ENCODE results near the gene MAEA. TPM values are rescaled to one million over a fixed set of nuclear protein-coding genes. Genes with fewer than 3 reads are reported as not detected.

MAEA gene
- total and polyA plus RNA-seq, 2 experiments from 2014 or later, result 49.8 to 99.0 TPM

DNA sequence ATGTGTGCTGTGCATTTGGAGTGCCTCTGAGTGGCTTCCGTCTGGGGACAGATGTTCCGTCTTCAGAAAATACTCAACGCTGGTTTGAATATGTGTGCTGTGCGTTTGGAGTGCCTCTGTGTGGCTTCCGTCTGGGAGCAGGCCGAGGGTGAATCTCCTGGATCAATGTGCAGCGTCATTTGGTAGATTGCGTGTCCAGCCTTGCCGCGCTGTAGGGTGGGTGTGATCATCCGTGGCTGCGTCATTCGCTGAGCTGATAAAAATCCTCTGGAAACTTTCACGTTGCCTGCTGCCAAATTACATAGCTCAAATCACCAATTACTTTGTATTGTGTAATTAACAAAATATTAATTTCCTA, 69.4 kb downstream of the MAEA start (continued):
- TF ChIP-seq, protein P1, sequence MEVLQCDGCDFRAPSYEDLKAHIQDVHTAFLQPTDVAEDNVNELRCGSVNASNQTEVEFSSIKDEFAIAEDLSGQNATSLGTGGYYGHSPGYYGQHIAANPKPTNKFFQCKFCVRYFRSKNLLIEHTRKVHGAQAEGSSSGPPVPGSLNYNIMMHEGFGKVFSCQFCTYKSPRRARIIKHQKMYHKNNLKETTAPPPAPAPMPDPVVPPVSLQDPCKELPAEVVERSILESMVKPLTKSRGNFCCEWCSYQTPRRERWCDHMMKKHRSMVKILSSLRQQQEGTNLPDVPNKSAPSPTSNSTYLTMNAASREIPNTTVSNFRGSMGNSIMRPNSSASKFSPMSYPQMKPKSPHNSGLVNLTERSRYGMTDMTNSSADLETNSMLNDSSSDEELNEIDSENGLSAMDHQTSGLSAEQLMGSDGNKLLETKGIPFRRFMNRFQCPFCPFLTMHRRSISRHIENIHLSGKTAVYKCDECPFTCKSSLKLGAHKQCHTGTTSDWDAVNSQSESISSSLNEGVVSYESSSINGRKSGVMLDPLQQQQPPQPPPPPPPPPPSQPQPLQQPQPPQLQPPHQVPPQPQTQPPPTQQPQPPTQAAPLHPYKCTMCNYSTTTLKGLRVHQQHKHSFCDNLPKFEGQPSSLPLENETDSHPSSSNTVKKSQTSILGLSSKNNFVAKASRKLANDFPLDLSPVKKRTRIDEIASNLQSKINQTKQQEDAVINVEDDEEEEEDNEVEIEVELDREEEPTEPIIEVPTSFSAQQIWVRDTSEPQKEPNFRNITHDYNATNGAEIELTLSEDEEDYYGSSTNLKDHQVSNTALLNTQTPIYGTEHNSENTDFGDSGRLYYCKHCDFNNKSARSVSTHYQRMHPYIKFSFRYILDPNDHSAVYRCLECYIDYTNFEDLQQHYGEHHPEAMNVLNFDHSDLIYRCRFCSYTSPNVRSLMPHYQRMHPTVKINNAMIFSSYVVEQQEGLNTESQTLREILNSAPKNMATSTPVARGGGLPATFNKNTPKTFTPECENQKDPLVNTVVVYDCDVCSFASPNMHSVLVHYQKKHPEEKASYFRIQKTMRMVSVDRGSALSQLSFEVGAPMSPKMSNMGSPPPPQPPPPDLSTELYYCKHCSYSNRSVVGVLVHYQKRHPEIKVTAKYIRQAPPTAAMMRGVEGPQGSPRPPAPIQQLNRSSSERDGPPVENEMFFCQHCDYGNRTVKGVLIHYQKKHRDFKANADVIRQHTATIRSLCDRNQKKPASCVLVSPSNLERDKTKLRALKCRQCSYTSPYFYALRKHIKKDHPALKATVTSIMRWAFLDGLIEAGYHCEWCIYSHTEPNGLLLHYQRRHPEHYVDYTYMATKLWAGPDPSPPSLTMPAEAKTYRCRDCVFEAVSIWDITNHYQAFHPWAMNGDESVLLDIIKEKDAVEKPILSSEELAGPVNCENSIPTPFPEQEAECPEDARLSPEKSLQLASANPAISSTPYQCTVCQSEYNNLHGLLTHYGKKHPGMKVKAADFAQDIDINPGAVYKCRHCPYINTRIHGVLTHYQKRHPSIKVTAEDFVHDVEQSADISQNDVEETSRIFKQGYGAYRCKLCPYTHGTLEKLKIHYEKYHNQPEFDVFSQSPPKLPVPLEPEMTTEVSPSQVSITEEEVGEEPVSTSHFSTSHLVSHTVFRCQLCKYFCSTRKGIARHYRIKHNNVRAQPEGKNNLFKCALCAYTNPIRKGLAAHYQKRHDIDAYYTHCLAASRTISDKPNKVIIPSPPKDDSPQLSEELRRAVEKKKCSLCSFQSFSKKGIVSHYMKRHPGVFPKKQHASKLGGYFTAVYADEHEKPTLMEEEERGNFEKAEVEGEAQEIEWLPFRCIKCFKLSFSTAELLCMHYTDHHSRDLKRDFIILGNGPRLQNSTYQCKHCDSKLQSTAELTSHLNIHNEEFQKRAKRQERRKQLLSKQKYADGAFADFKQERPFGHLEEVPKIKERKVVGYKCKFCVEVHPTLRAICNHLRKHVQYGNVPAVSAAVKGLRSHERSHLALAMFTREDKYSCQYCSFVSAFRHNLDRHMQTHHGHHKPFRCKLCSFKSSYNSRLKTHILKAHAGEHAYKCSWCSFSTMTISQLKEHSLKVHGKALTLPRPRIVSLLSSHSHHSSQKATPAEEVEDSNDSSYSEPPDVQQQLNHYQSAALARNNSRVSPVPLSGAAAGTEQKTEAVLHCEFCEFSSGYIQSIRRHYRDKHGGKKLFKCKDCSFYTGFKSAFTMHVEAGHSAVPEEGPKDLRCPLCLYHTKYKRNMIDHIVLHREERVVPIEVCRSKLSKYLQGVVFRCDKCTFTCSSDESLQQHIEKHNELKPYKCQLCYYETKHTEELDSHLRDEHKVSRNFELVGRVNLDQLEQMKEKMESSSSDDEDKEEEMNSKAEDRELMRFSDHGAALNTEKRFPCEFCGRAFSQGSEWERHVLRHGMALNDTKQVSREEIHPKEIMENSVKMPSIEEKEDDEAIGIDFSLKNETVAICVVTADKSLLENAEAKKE (CRISPR knock-in tag; IDR thresholded peaks at IDR 0.05), result no peak

DNA sequence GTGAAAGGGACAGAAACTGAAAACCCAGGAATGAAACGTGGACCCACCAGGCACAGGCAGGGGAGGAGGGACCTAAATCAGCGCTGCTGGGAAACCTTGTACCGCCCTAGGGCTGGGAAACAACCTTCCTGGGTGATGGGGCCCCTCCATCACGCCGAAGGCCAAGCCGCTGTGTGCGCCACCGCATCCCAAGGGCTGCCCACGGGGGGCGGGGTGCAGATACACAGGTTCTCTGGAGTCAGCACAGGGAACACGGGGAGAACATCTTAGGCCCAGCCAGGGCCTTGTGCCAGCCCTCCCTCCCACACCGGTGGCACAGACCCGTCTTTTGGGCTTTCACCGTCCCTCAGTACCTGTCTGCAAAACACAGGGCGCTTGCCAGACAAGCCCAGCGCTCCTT, 70.3 kb downstream of the MAEA start:
- no peaks in the 10 kb centered on the region for H3K27me3 ChIP-seq (ENCODE audit: insufficient read depth)
- no peaks in the 10 kb centered on the region for H4K20me1 ChIP-seq (replicated peaks; ENCODE audit: insufficient read depth)
- Mint-ChIP-seq H3K27ac (no peak overlapping the region), H3K4me1 (peaks cover 3% of the 10 kb centered on the region; the same call in 2 of the 3 replicates), H3K36me3 (ENCODE audit: low read depth) (peaks cover 10% of the 10 kb centered on the region), H3K4me3 (no peak overlapping the region), H3K9me3 (no peaks in the 10 kb centered on the region; the same call in 2 of the 3 replicates), H3K27me3 (ENCODE audit: insufficient read depth, low read depth, poor library complexity) (peaks cover 2% of the 10 kb centered on the region)
- H3K4me2 ChIP-seq, result no peak overlapping the region
- no peaks in the 10 kb centered on the region for H3F3A ChIP-seq (replicated peaks; ENCODE audit: low read depth)
- H3K79me2 ChIP-seq (replicated peaks; ENCODE audit: insufficient read depth), result no peaks in the 10 kb centered on the region
- no peak for TF ChIP-seq EZH2 (IDR thresholded peaks at IDR 0.05; ENCODE audit: low read depth, unreplicated experiment)
- H3K36me3 ChIP-seq (ENCODE audit: insufficient read depth), result no peaks in the 10 kb centered on the region
- no peak overlapping the region for H2AFZ ChIP-seq
- H3K4me3 ChIP-seq, result no peak overlapping the region
- no peak overlapping the region for H3K27ac ChIP-seq (ENCODE audit: low read depth)
- ATAC-seq (no peak), DNase-seq (ENCODE audit: low spot score) (no peak)
- no peaks in the 10 kb centered on the region for H3K4me1 ChIP-seq (ENCODE audit: insufficient read depth)
- no peaks in the 10 kb centered on the region for H3K9me2 ChIP-seq (ENCODE audit: insufficient read depth)

DNA sequence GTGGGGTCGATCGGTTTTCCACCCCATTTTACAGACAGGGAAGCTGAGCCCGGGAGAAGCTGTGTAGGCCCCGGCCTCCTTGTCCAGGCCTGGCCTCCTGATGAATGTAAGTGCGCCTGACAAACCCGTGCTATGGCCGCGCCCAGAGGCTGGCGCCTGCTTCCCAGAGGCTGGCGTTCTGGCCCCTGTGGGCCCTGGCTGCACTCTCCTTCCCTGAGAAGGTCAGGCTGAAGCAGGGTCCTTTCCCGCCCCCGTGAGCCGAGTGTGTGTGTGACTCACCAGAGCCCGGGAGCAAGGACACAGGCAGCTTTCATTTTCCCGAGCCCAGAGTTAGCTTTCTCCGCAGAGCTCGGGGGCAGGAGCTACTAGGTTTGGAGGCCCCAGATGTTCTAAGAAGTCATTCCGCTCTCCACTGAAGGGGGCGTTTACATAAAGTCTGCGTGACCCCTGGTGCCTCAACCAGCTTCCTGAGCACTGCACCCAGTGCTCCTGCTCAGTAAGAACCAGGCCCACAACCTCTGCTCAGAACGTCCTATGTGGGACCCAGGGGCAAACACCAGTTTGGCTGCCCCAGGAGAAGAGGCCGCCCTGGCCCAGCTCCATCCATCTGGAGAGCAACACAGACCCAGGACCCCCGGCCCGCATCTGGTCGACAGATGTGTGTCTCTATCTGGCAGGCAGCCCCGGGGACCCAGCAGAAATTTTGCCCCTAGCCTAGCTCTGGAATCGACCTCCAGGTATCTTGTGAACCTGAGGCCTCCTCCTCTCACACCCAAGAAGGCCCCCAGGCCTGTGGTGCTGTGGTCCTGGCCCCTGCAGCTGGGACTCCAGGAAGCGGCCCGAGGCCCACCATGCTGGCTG, 71.0 kb downstream of the MAEA start:
- Mint-ChIP-seq H3K9me3 (no peaks in the 10 kb centered on the region; the same call in 2 of the 3 replicates), H3K27me3 (ENCODE audit: insufficient read depth, low read depth, poor library complexity) (peaks cover 2% of the 10 kb centered on the region), H3K27ac (no peak overlapping the region; the same call in 1 of the 2 replicates), H3K36me3 (ENCODE audit: low read depth) (peaks cover 10% of the 10 kb centered on the region), H3K4me3 (no peak overlapping the region), H3K4me1 (peaks cover 3% of the 10 kb centered on the region; the same call in 2 of the 3 replicates)
- no peak overlapping the region for H2AFZ ChIP-seq
- no peaks in the 10 kb centered on the region for H3K9me2 ChIP-seq (ENCODE audit: insufficient read depth)
- no peak overlapping the region for H3K27ac ChIP-seq (ENCODE audit: low read depth)
- no peaks in the 10 kb centered on the region for H3K4me1 ChIP-seq (ENCODE audit: insufficient read depth)
- no peaks in the 10 kb centered on the region for H3F3A ChIP-seq (replicated peaks; ENCODE audit: low read depth)
- H3K27me3 ChIP-seq (ENCODE audit: insufficient read depth), result no peaks in the 10 kb centered on the region
- DNase-seq (ENCODE audit: low spot score) (no peak), ATAC-seq (no peak)
- no peaks in the 10 kb centered on the region for H3K79me2 ChIP-seq (replicated peaks; ENCODE audit: insufficient read depth)
- TF ChIP-seq CREB1 (CRISPR knock-in tag; IDR thresholded peaks at IDR 0.05; ENCODE audit: low read depth), result no peak
- no peak overlapping the region for H3K4me3 ChIP-seq
- no peaks in the 10 kb centered on the region for H4K20me1 ChIP-seq (replicated peaks; ENCODE audit: insufficient read depth)
- H3K4me2 ChIP-seq, result no peak overlapping the region
- no peaks in the 10 kb centered on the region for H3K36me3 ChIP-seq (ENCODE audit: insufficient read depth)
